Measurements from ENCODE around the gene VSX1.

VSX1 gene

GRCh38 chr20:25073544-25073943, 8.4 kb downstream of the VSX1 start:
- Histone ChIP-seq H3K4me3 (no peak overlapping the region), H3K4me1 (no peaks in the 10 kb centered on the region), H4K20me1 (no peaks in the 10 kb centered on the region), H3K27me3 (peaks cover 0 to 8% (median 7%) of the 10 kb centered on the region in 11 experiments; a peak in 10 of 22 replicates), H3K9me3 (replicated peaks in 1 of 11) (peaks cover 0 to 6% (median 0%) of the 10 kb centered on the region in 11 experiments; a peak in 2 of 22 replicates), H3K4me2 (no peak overlapping the region), H3K27ac (no peak overlapping the region), H3K36me3 (no peaks in the 10 kb centered on the region), H3K9ac (no peak overlapping the region)
- TF ChIP-seq Cebpa-rat (IDR thresholded peaks at IDR 0.05): no peak

GRCh38 chr20:25072226-25072811, 9.6 kb downstream of the VSX1 start:
- Histone ChIP-seq H3K36me3 (no peaks in the 10 kb centered on the region), H3K4me1 (no peaks in the 10 kb centered on the region), H3K4me2 (no peak overlapping the region), H4K20me1 (no peaks in the 10 kb centered on the region), H3K9ac (no peak overlapping the region), H3K9me3 (replicated peaks in 1 of 11) (peaks cover 0 to 6% (median 0%) of the 10 kb centered on the region in 11 experiments; a peak in 3 of 22 replicates), H3K4me3 (no peak overlapping the region), H3K27ac (no peak overlapping the region), H3K27me3 (peaks cover 0 to under 1% (median 0%) of the 10 kb centered on the region in 11 experiments; a peak in 2 of 22 replicates)
- no peak for TF ChIP-seq Cebpa-rat (IDR thresholded peaks at IDR 0.05)

- no peak for TF ChIP-seq Cebpa-rat (IDR thresholded peaks at IDR 0.05)
- Histone ChIP-seq H3K4me3 (no peak overlapping the region), H3K9me3 (replicated peaks in 1 of 11) (peaks cover 0 to 6% (median 0%) of the 10 kb centered on the region in 11 experiments; a peak in 3 of 22 replicates), H3K27me3 (no peaks in the 10 kb centered on the region), H4K20me1 (no peaks in the 10 kb centered on the region), H3K4me2 (no peak overlapping the region), H3K27ac (no peak overlapping the region), H3K36me3 (no peaks in the 10 kb centered on the region), H3K4me1 (no peaks in the 10 kb centered on the region), H3K9ac (no peak overlapping the region)
These were observed 10.2 kb downstream of the VSX1 start for GRCh38 chr20:25071734-25072133.

- no peak overlapping the region for H3K27ac ChIP-seq
- no peak overlapping the region for H3K4me3 ChIP-seq
- peaks cover 0 to 6% (median 0%) of the 10 kb centered on the region in 11 experiments; a peak in 3 of 22 replicates for H3K9me3 ChIP-seq (replicated peaks in 1 of 11)
- no peaks in the 10 kb centered on the region for H3K27me3 ChIP-seq
- no peaks in the 10 kb centered on the region for H3K36me3 ChIP-seq
- peaks cover 0 to 1% (median 0%) of the 10 kb centered on the region in 10 experiments; a peak in 1 of 20 replicates for H3K4me1 ChIP-seq
- H4K20me1 ChIP-seq: no peaks in the 10 kb centered on the region
- TF ChIP-seq Cebpa-rat (IDR thresholded peaks at IDR 0.05): no peak
- no peak overlapping the region for H3K4me2 ChIP-seq
- H3K9ac ChIP-seq: no peak overlapping the region
These were observed 11.0 kb downstream of the VSX1 start for GRCh38 chr20:25070821-25071473.

GRCh38 chr20:25067102-25067987, 14.6 kb downstream of the VSX1 start:
- Histone ChIP-seq H3K4me1 (peaks cover 0 to 16% (median 10%) of the 10 kb centered on the region in 10 experiments; a peak in 10 of 20 replicates), H3K4me3 (no peak overlapping the region), H3K27ac (no peak overlapping the region), H4K20me1 (no peaks in the 10 kb centered on the region), H3K4me2 (no peak overlapping the region), H3K9me3 (replicated peaks in 1 of 11) (peaks cover 0 to 6% (median 0%) of the 10 kb centered on the region in 11 experiments; a peak in 3 of 22 replicates), H3K27me3 (no peaks in the 10 kb centered on the region), H3K36me3 (no peaks in the 10 kb centered on the region), H3K9ac (no peak overlapping the region)
- TF ChIP-seq Cebpa-rat (IDR thresholded peaks at IDR 0.05): no peak

GRCh38 chr20:25066386-25066785, 15.6 kb downstream of the VSX1 start:
- Histone ChIP-seq H3K27ac (no peak overlapping the region), H3K9me3 (replicated peaks in 1 of 11) (peaks cover 0 to 6% (median 0%) of the 10 kb centered on the region in 11 experiments; a peak in 3 of 22 replicates), H3K9ac (no peak overlapping the region), H3K36me3 (no peaks in the 10 kb centered on the region), H3K4me1 (peaks cover 0 to 16% (median 10%) of the 10 kb centered on the region in 10 experiments; a peak in 10 of 20 replicates), H4K20me1 (no peaks in the 10 kb centered on the region), H3K27me3 (no peaks in the 10 kb centered on the region), H3K4me3 (no peak overlapping the region), H3K4me2 (no peak overlapping the region)
- no peak for TF ChIP-seq Cebpa-rat (IDR thresholded peaks at IDR 0.05)

- H3K9ac ChIP-seq: no peak overlapping the region
- H3K27ac ChIP-seq: no peak overlapping the region
- no peaks in the 10 kb centered on the region for H4K20me1 ChIP-seq
- H3K4me1 ChIP-seq: peaks cover 0 to 16% (median 10%) of the 10 kb centered on the region in 10 experiments; a peak in 10 of 20 replicates
- H3K27me3 ChIP-seq: no peaks in the 10 kb centered on the region
- TF ChIP-seq Cebpa-rat (IDR thresholded peaks at IDR 0.05): no peak
- H3K4me2 ChIP-seq: peak overlapping the region in 6 of 11 experiments; percentile 3 to 40 (median 22); a peak in 7 of 22 replicates
- H3K36me3 ChIP-seq: no peaks in the 10 kb centered on the region
- H3K4me3 ChIP-seq: no peak overlapping the region
- H3K9me3 ChIP-seq (replicated peaks in 1 of 11): peaks cover 0 to 6% (median 0%) of the 10 kb centered on the region in 11 experiments; a peak in 3 of 22 replicates
These were observed 16.2 kb downstream of the VSX1 start for GRCh38 chr20:25065625-25066338.

GRCh38 chr20:25065072-25065624, 16.8 kb downstream of the VSX1 start:
- Histone ChIP-seq H3K4me2 (peak overlapping the region in 6 of 11 experiments; percentile 3 to 40 (median 22); a peak in 8 of 22 replicates), H3K9ac (no peak overlapping the region), H3K4me1 (peaks cover 0 to 16% (median 12%) of the 10 kb centered on the region in 10 experiments; a peak in 11 of 20 replicates), H3K36me3 (no peaks in the 10 kb centered on the region), H4K20me1 (no peaks in the 10 kb centered on the region), H3K27me3 (no peaks in the 10 kb centered on the region), H3K9me3 (replicated peaks in 1 of 11) (peaks cover 0 to 6% (median 0%) of the 10 kb centered on the region in 11 experiments; a peak in 3 of 22 replicates), H3K27ac (no peak overlapping the region), H3K4me3 (no peak overlapping the region)
- TF ChIP-seq Cebpa-rat (IDR thresholded peaks at IDR 0.05): no peak
